IMR-90 (cell line): Measurements from ENCODE around the gene ZNF630. TPM values are rescaled to one million over a fixed set of nuclear protein-coding genes. Genes with fewer than 3 reads are reported as not detected.

Source experiments
- ATAC-seq: fragments of 200-7000 bp; cut with Tn5 transposase; 2 replicates; pipeline ENCODE4 v1.9.1; 2020; ENCODE audit warnings: low read depth, mild to moderate bottlenecking, moderate library complexity
- BruUV-seq: library from RNA; stranded (reverse); fragments of 400-500 nt; replicated peaks from 2 replicates; lab custom pipeline; 2021; lab: Mats Ljungman, UMichigan
- CTCF ChIA-PET: fragments of 300-600 bp; formaldehyde crosslinking; extraction: SDS; loops from one replicate; lab custom pipeline; 2021; ENCODE audit warnings: antibody characterized with exemption; lab: Yijun Ruan, JAX
- POLR2A ChIA-PET: fragments of 300-600 bp; sonication (Branson Sonifier 250); formaldehyde crosslinking; loops from one replicate; lab custom pipeline; 2022; ENCODE audit warnings: antibody characterized with exemption; ENCODE audit not compliant: unreplicated experiment; lab: Charles Lee
- DNase-seq: peaks from one replicate; pipeline ENCODE4 v3.0.0; 2013
- H2AFZ ChIP-seq: replicated peaks from 2 replicates; pipeline ENCODE3; 2013; ENCODE audit warnings: low read length, mild to moderate bottlenecking; ENCODE audit not compliant: poor library complexity
- H2AK5ac ChIP-seq: 2 replicates; pipeline ENCODE4 v1.6.1; 2013; ENCODE audit warnings: low read depth, low read length, inconsistent platforms
- H2AK9ac ChIP-seq: replicated peaks from 2 replicates; pipeline ENCODE3; 2013; ENCODE audit warnings: mild to moderate bottlenecking, low read depth, low read length, moderate library complexity; ENCODE audit not compliant: poor library complexity
- H2BK120ac ChIP-seq: 2 replicates; pipeline ENCODE4 v1.6.1; 2013; ENCODE audit warnings: low read depth, low read length, inconsistent platforms
- H2BK15ac ChIP-seq: 3 replicates; pipeline ENCODE4 v1.6.1; 2013; ENCODE audit warnings: low read depth, low read length, inconsistent platforms
- H2BK20ac ChIP-seq: 2 replicates; pipeline ENCODE4 v1.6.1; 2013; ENCODE audit warnings: low read depth, mild to moderate bottlenecking, inconsistent platforms, low read length, moderate library complexity
- H2BK5ac ChIP-seq: 2 replicates; pipeline ENCODE4 v1.6.1; 2013; ENCODE audit warnings: mild to moderate bottlenecking, low read depth, low read length, inconsistent platforms; ENCODE audit not compliant: poor library complexity, severe bottlenecking
- H3K14ac ChIP-seq: replicated peaks from 2 replicates; pipeline ENCODE4 v1.6.1; 2013; ENCODE audit warnings: low read depth, low read length, inconsistent platforms
- H3K18ac ChIP-seq: 2 replicates; pipeline ENCODE4 v1.6.1; 2013; ENCODE audit warnings: low read depth, low read length, control low read depth
- H3K23ac ChIP-seq: 2 replicates; pipeline ENCODE4 v1.6.1; 2013; ENCODE audit warnings: low read depth, low read length, inconsistent platforms
- H3K27ac ChIP-seq: 2 replicates; pipeline ENCODE4 v1.5.1; 2013; ENCODE audit warnings: mild to moderate bottlenecking, control low read depth, low read length; ENCODE audit not compliant: insufficient read depth
- H3K27me3 ChIP-seq: 2 replicates; pipeline ENCODE4 v1.6.1; 2013; ENCODE audit warnings: low read length; ENCODE audit not compliant: control insufficient read depth, insufficient read depth
- H3K36me3 ChIP-seq: 2 replicates; pipeline ENCODE4 v1.6.1; 2013; ENCODE audit warnings: low read length, mixed read lengths; ENCODE audit not compliant: control insufficient read depth, insufficient read depth
- H3K4ac ChIP-seq: 2 replicates; pipeline ENCODE4 v1.6.1; 2013; ENCODE audit warnings: low read depth, low read length, inconsistent platforms
- H3K4me1 ChIP-seq: 2 replicates; pipeline ENCODE4 v1.6.1; 2013; ENCODE audit warnings: low read length, mixed read lengths; ENCODE audit not compliant: control insufficient read depth, insufficient read depth
- H3K4me2 ChIP-seq: 2 replicates; pipeline ENCODE4 v1.6.1; 2013; ENCODE audit warnings: low read depth, mild to moderate bottlenecking, control low read depth, low read length, moderate library complexity
- H3K4me3 ChIP-seq: 2 replicates; pipeline ENCODE4 v1.5.1; 2013; ENCODE audit warnings: low read depth, mild to moderate bottlenecking, control low read depth, low read length, moderate library complexity; ENCODE audit not compliant: insufficient read depth
- H3K56ac ChIP-seq: 2 replicates; pipeline ENCODE4 v1.6.1; 2013; ENCODE audit warnings: low read length, inconsistent platforms; ENCODE audit not compliant: insufficient read depth; ENCODE audit errors: extremely low read depth
- H3K79me1 ChIP-seq, 2 experiments: 2 replicates each; pipeline ENCODE4 v1.6.1; 2013; ENCODE audit warnings: low read length in 2 of 2, inconsistent platforms in 1 of 2, low read depth in 1 of 2
- H3K9ac ChIP-seq: 2 replicates; pipeline ENCODE4 v1.6.1; 2013; ENCODE audit warnings: low read depth, low read length, control low read depth
- H3K9me1 ChIP-seq: 2 replicates; pipeline ENCODE4 v1.6.1; 2013; ENCODE audit warnings: low read length, inconsistent platforms; ENCODE audit not compliant: insufficient read depth
- H3K9me3 ChIP-seq: 2 replicates; pipeline ENCODE4 v1.6.1; 2013; ENCODE audit warnings: low read length; ENCODE audit not compliant: control insufficient read depth, insufficient read depth
- H4K20me1 ChIP-seq: 2 replicates; pipeline ENCODE4 v1.6.1; 2013; ENCODE audit warnings: low read length, inconsistent platforms; ENCODE audit not compliant: insufficient read depth
- H4K5ac ChIP-seq: 2 replicates; pipeline ENCODE4 v1.6.1; 2013; ENCODE audit warnings: mild to moderate bottlenecking, low read depth, low read length, control low read depth
- H4K8ac ChIP-seq, 2 experiments: 2 replicates each; pipeline ENCODE4 v1.6.1; 2013; ENCODE audit warnings: low read depth in 2 of 2, low read length in 2 of 2, control low read depth in 1 of 2, inconsistent platforms in 1 of 2
- H4K91ac ChIP-seq: 2 replicates; pipeline ENCODE4 v1.6.1; 2013; ENCODE audit warnings: low read depth, low read length, inconsistent platforms; ENCODE audit not compliant: insufficient read depth
- BHLHE40 ChIP-seq: fragments of 150-350 bp; IDR thresholded peaks from 2 replicates; pipeline ENCODE4 v1.6.1; 2016; ENCODE audit warnings: mild to moderate bottlenecking, low read depth, low read length
- CEBPB ChIP-seq: IDR thresholded peaks from 2 replicates; pipeline ENCODE4 v1.6.1; 2012; ENCODE audit warnings: low read depth, low read length, improper control_type of control experiment
- CHD1 ChIP-seq: IDR thresholded peaks from 2 replicates; pipeline ENCODE4 v1.6.1; 2012; ENCODE audit warnings: low read depth, low read length, improper control_type of control experiment
- CTCF ChIP-seq: conservative IDR thresholded peaks from 2 replicates; pipeline ENCODE4 v1.5.1; 2012; ENCODE audit warnings: mild to moderate bottlenecking, low read depth, low read length, improper control_type of control experiment
- ELK1 ChIP-seq: fragments of 150-350 bp; IDR thresholded peaks from 2 replicates; pipeline ENCODE4 v1.6.1; 2016; ENCODE audit warnings: low read depth, mild to moderate bottlenecking, low read length, moderate library complexity, borderline replicate concordance
- FOS ChIP-seq: fragments of 150-350 bp; IDR thresholded peaks from 2 replicates; pipeline ENCODE4 v1.6.1; 2016; ENCODE audit warnings: low read depth, low read length
- MAFK ChIP-seq: IDR thresholded peaks from 2 replicates; pipeline ENCODE4 v1.6.1; 2012; ENCODE audit warnings: low read depth, low read length, improper control_type of control experiment
- MAZ ChIP-seq: IDR thresholded peaks from 2 replicates; pipeline ENCODE4 v1.6.1; 2012; ENCODE audit warnings: low read depth, mild to moderate bottlenecking, low read length, improper control_type of control experiment, moderate library complexity, borderline replicate concordance
- MXI1 ChIP-seq: IDR thresholded peaks from 2 replicates; pipeline ENCODE4 v1.6.1; 2012; ENCODE audit warnings: low read depth, mild to moderate bottlenecking, low read length, moderate library complexity, borderline replicate concordance
- NFE2L2 ChIP-seq: fragments of 150-350 bp; IDR thresholded peaks from 2 replicates; pipeline ENCODE4 v1.6.1; 2016; ENCODE audit warnings: low read depth, mild to moderate bottlenecking, low read length
- POLR2A ChIP-seq: IDR thresholded peaks from 2 replicates; pipeline ENCODE4 v1.6.1; 2012; ENCODE audit warnings: mild to moderate bottlenecking, low read depth, low read length
- RAD21 ChIP-seq: IDR thresholded peaks from 2 replicates; pipeline ENCODE4 v1.6.1; 2012; ENCODE audit warnings: low read length, improper control_type of control experiment
- RCOR1 ChIP-seq: IDR thresholded peaks from 2 replicates; pipeline ENCODE4 v1.6.1; 2012; ENCODE audit warnings: mild to moderate bottlenecking, low read length, improper control_type of control experiment; ENCODE audit not compliant: insufficient replicate concordance
- RFX5 ChIP-seq: IDR thresholded peaks from 2 replicates; pipeline ENCODE4 v1.8.0; 2012; ENCODE audit warnings: low read depth, mild to moderate bottlenecking, low read length, moderate library complexity
- SMC3 ChIP-seq: fragments of 150-350 bp; IDR thresholded peaks from 2 replicates; pipeline ENCODE4 v1.6.1; 2016; ENCODE audit warnings: low read depth, mild to moderate bottlenecking, antibody characterized with exemption, low read length, moderate library complexity
- USF2 ChIP-seq: fragments of 150-350 bp; IDR thresholded peaks from 2 replicates; pipeline ENCODE4 v1.6.1; 2017; ENCODE audit warnings: mild to moderate bottlenecking, antibody characterized with exemption, low read length, low read depth
- WGBS, 2 experiments: methylation state at CpG; one replicate each; pipeline versions ENCODE4 v1.1.5 to v1.1.7; 2013; ENCODE audit warnings: missing lambda C conversion rate in 2 of 2; ENCODE audit not compliant: insufficient read length in 1 of 2; ENCODE audit errors: extremely low coverage in 2 of 2; 5-methylcytosine and 5-hydroxymethylcytosine counted together
- dilution Hi-C: fragments of 300-500 bp; cut with HindIII; formaldehyde crosslinking; loops from one replicate; pipeline ENCODE4 v1.14.3; 2018; ENCODE audit warnings: low sequenced_read_pairs; ENCODE audit not compliant: unreplicated experiment
- in situ Hi-C: fragments of 300-500 bp; cut with MboI; formaldehyde crosslinking; loops from 3 replicates; pipeline ENCODE4 v1.14.3; 2019; ENCODE audit warnings: low sequenced_read_pairs, inconsistent platforms, mixed read lengths
- intact Hi-C: fragments of 100-400 bp; cut with micrococcal nuclease; formaldehyde crosslinking; loops from 2 replicates; pipeline ENCODE4 v1.10.0; 2022
- polyA plus RNA-seq, 3 experiments: library from polyadenylated mRNA; depleted of rRNA; stranded (reverse); fragments of >200 nt; gene quantifications; 2 replicates each; pipeline ENCODE4 v1.2.3, GENCODE V29; 2012; ENCODE audit warnings: low replicate concordance in 1 of 3
- total RNA-seq: library from RNA; depleted of rRNA; stranded (reverse); fragments of >200 nt; gene quantifications from 2 replicates; pipeline ENCODE4 v1.2.3, GENCODE V29; 2012

ZNF630 gene
- total and polyA plus RNA-seq, 2 of the 4 experiments (the other 2 are of a cell fraction): 0.24 to 0.54 TPM

- H3K14ac ChIP-seq: no peak overlapping the region
- H3K36me3 ChIP-seq: peaks cover 2% of the 10 kb centered on the region
- no peak overlapping the region for H2AFZ ChIP-seq
- H3K4me1 ChIP-seq: no peaks in the 10 kb centered on the region
- no peak overlapping the region for H3K18ac ChIP-seq
- DNase-seq (no peak), ATAC-seq (no peak)
- H2BK5ac ChIP-seq: no peak overlapping the region
- H3K9me3 ChIP-seq: peaks cover 19% of the 10 kb centered on the region
- no peak overlapping the region for H4K8ac ChIP-seq
- H4K91ac ChIP-seq: no peak overlapping the region
- H3K9me1 ChIP-seq: no peaks in the 10 kb centered on the region
- no peak overlapping the region for H3K4ac ChIP-seq
- ChIA-PET POLR2A (no interaction called here), CTCF (no interaction called here)
- H3K79me1 ChIP-seq: no peaks in the 10 kb centered on the region
- no CpG with 5 or more reads among the region's 1 CpG for WGBS, 2 experiments
- TF ChIP-seq MAFK (no peak), MXI1 (no peak), CTCF (no peak), SMC3 (no peak), RCOR1 (no peak), NFE2L2 (no peak), RAD21 (no peak), POLR2A (no peak), MAZ (no peak), RFX5 (no peak), CHD1 (no peak), FOS (no peak), USF2 (no peak), ELK1 (no peak), CEBPB (no peak), BHLHE40 (no peak)
- H3K56ac ChIP-seq: no peak overlapping the region
- no peak overlapping the region for H2AK9ac ChIP-seq
- no peak overlapping the region for H2AK5ac ChIP-seq
- no peak overlapping the region for H4K5ac ChIP-seq
- H2BK15ac ChIP-seq: no peak overlapping the region
- no peak overlapping the region for H3K9ac ChIP-seq
- no peak overlapping the region for H3K23ac ChIP-seq
- H2BK120ac ChIP-seq: no peak overlapping the region
- intact Hi-C loops: no loop called here
- H3K4me2 ChIP-seq: no peak overlapping the region
- in situ Hi-C loops: no loop called here
- H3K4me3 ChIP-seq: no peak overlapping the region
- no peaks in the 10 kb centered on the region for H3K27me3 ChIP-seq
- H2BK20ac ChIP-seq: no peak overlapping the region
- dilution Hi-C loops: no loop called here
- H4K20me1 ChIP-seq: no peaks in the 10 kb centered on the region
- no peak overlapping the region for H3K27ac ChIP-seq
- BruUV-seq: no TSS peak
Observed at GRCh38 chrX:48059296-48059639, 12.2 kb downstream of the ZNF630 start.
